Immature natural killer cell (primary cell): ENCODE data around the gene SLK. TPM values are rescaled to one million over a fixed set of nuclear protein-coding genes. Genes with fewer than 3 reads are reported as not detected.

ENCODE experiments used
- DNase-seq, 3 donors: peaks; one replicate each; pipeline ENCODE4 v3.0.0; 2022; ENCODE audit warnings: mixed read lengths in 1 of 3
- H3K27ac Mint-ChIP-seq, 6 donors: one replicate each; pipeline ENCODE4 v1.8.0; 2020; ENCODE audit warnings: mixed read lengths in 6 of 6, mild to moderate bottlenecking in 5 of 6, inconsistent platforms in 4 of 6, moderate library complexity in 3 of 6
- H3K27me3 Mint-ChIP-seq, 3 donors: one replicate each; pipeline ENCODE4 v1.8.0; 2020 to 2021; ENCODE audit warnings: low read depth in 3 of 3, mild to moderate bottlenecking in 3 of 3, mixed read lengths in 3 of 3, moderate library complexity in 3 of 3, inconsistent platforms in 1 of 3
- H3K36me3 Mint-ChIP-seq, 3 donors: one replicate each; pipeline ENCODE4 v1.8.0; 2020; ENCODE audit warnings: mixed read lengths in 3 of 3, inconsistent platforms in 2 of 3, mild to moderate bottlenecking in 2 of 3
- H3K4me1 Mint-ChIP-seq, 2 donors: one replicate each; pipeline ENCODE4 v1.8.0; 2020; ENCODE audit warnings: inconsistent platforms in 2 of 2, mild to moderate bottlenecking in 2 of 2, mixed read lengths in 2 of 2, moderate library complexity in 1 of 2
- H3K4me3 Mint-ChIP-seq, 5 donors: one replicate each; pipeline ENCODE4 v1.8.0; 2020; ENCODE audit warnings: mild to moderate bottlenecking in 5 of 5, mixed read lengths in 5 of 5, inconsistent platforms in 3 of 5, moderate library complexity in 3 of 5
- H3K9me3 Mint-ChIP-seq, 6 donors: one replicate each; pipeline ENCODE4 v1.8.0; 2020; ENCODE audit warnings: mild to moderate bottlenecking in 6 of 6, mixed read lengths in 6 of 6, inconsistent platforms in 4 of 6, moderate library complexity in 3 of 6
- polyA plus RNA-seq, 3 donors: library from polyadenylated mRNA; unstranded; fragments of 300-500 nt; fragmentation: Illumina TruSeq; gene quantifications; one replicate each; pipeline ENCODE4 v1.2.3, GENCODE V29; 2021

SLK gene
- polyA plus RNA-seq, 3 donors from 2014 or later: 4.1 to 8.6 (median 5.0) TPM

- H3K36me3 Mint-ChIP-seq: peaks cover 0 to 3% (median 0%) of the 10 kb centered on the region in 3 donors
- no peaks in the 10 kb centered on the region for H3K9me3 Mint-ChIP-seq
- DNase-seq: no peak
- H3K4me3 Mint-ChIP-seq: no peak overlapping the region
- H3K4me1 Mint-ChIP-seq: no peaks in the 10 kb centered on the region
- peaks cover 0 to 3% (median 2%) of the 10 kb centered on the region in 3 donors for H3K27me3 Mint-ChIP-seq
- no peak overlapping the region for H3K27ac Mint-ChIP-seq
Observed at GRCh38 chr10:103930449-103930848, 36.5 kb upstream of the SLK start.

GRCh38 chr10:103930881-103931280 is 36.1 kb upstream of the SLK start:
- no peaks in the 10 kb centered on the region for H3K9me3 Mint-ChIP-seq
- no peaks in the 10 kb centered on the region for H3K4me1 Mint-ChIP-seq
- peaks cover 0 to 3% (median 2%) of the 10 kb centered on the region in 3 donors for H3K27me3 Mint-ChIP-seq
- no peak for DNase-seq
- H3K36me3 Mint-ChIP-seq: peaks cover 0 to 3% (median 0%) of the 10 kb centered on the region in 3 donors
- H3K4me3 Mint-ChIP-seq: no peak overlapping the region
- H3K27ac Mint-ChIP-seq: no peak overlapping the region

- H3K4me1 Mint-ChIP-seq: no peaks in the 10 kb centered on the region
- no peaks in the 10 kb centered on the region for H3K9me3 Mint-ChIP-seq
- no peak overlapping the region for H3K27ac Mint-ChIP-seq
- no peak overlapping the region for H3K4me3 Mint-ChIP-seq
- H3K36me3 Mint-ChIP-seq: peaks cover 0 to 3% (median 0%) of the 10 kb centered on the region in 3 donors
- H3K27me3 Mint-ChIP-seq: peaks cover 0 to 3% (median 2%) of the 10 kb centered on the region in 3 donors
- no peak for DNase-seq
Observed at GRCh38 chr10:103931603-103932002, 35.3 kb upstream of the SLK start.

- peaks cover 0 to 3% (median 2%) of the 10 kb centered on the region in 3 donors for H3K27me3 Mint-ChIP-seq
- no peaks in the 10 kb centered on the region for H3K4me1 Mint-ChIP-seq
- no peak overlapping the region for H3K4me3 Mint-ChIP-seq
- H3K36me3 Mint-ChIP-seq: peaks cover 0 to 3% (median 0%) of the 10 kb centered on the region in 3 donors
- H3K9me3 Mint-ChIP-seq: peaks cover 0 to 1% (median 0%) of the 10 kb centered on the region in 6 donors
- no peak for DNase-seq
- H3K27ac Mint-ChIP-seq: peak overlapping the region in 1 of 6 donors; percentile 60
Observed at GRCh38 chr10:103932271-103932670, 34.7 kb upstream of the SLK start.

- H3K4me1 Mint-ChIP-seq: no peaks in the 10 kb centered on the region
- DNase-seq: no peak
- H3K36me3 Mint-ChIP-seq: peaks cover 0 to 3% (median 0%) of the 10 kb centered on the region in 3 donors
- H3K9me3 Mint-ChIP-seq: peaks cover 0 to 1% (median 0%) of the 10 kb centered on the region in 6 donors
- peaks cover 0 to 3% (median 0%) of the 10 kb centered on the region in 3 donors for H3K27me3 Mint-ChIP-seq
- H3K4me3 Mint-ChIP-seq: no peak overlapping the region
- no peak overlapping the region for H3K27ac Mint-ChIP-seq
Observed at GRCh38 chr10:103932971-103933370, 34.0 kb upstream of the SLK start.

- peaks cover 0 to 1% (median 0%) of the 10 kb centered on the region in 6 donors for H3K9me3 Mint-ChIP-seq
- peaks cover 0 to 1% (median 0%) of the 10 kb centered on the region in 3 donors for H3K27me3 Mint-ChIP-seq
- peaks cover 0 to 3% (median 0%) of the 10 kb centered on the region in 3 donors for H3K36me3 Mint-ChIP-seq
- no peak overlapping the region for H3K4me3 Mint-ChIP-seq
- H3K4me1 Mint-ChIP-seq: no peaks in the 10 kb centered on the region
- no peak for DNase-seq
- H3K27ac Mint-ChIP-seq: no peak overlapping the region
Observed at GRCh38 chr10:103933557-103934121, 33.3 kb upstream of the SLK start.

- Mint-ChIP-seq H3K4me1 (no peaks in the 10 kb centered on the region), H3K4me3 (no peak overlapping the region), H3K9me3 (peaks cover 0 to 1% (median 0%) of the 10 kb centered on the region in 6 donors), H3K27ac (no peak overlapping the region), H3K27me3 (peaks cover 0 to 1% (median 0%) of the 10 kb centered on the region in 3 donors), H3K36me3 (peaks cover 0 to 3% (median 0%) of the 10 kb centered on the region in 3 donors)
- DNase-seq: no peak
Observed at GRCh38 chr10:103934308-103934707, 32.6 kb upstream of the SLK start.

- H3K27ac Mint-ChIP-seq: no peak overlapping the region
- no peaks in the 10 kb centered on the region for H3K4me1 Mint-ChIP-seq
- no peak for DNase-seq
- peaks cover 0 to 1% (median 0%) of the 10 kb centered on the region in 3 donors for H3K27me3 Mint-ChIP-seq
- H3K9me3 Mint-ChIP-seq: peaks cover 0 to 1% (median 0%) of the 10 kb centered on the region in 6 donors
- peaks cover 0 to 3% (median 0%) of the 10 kb centered on the region in 3 donors for H3K36me3 Mint-ChIP-seq
- no peak overlapping the region for H3K4me3 Mint-ChIP-seq
Observed at GRCh38 chr10:103936022-103936421, 30.9 kb upstream of the SLK start.

- DNase-seq: no peak
- Mint-ChIP-seq H3K4me3 (no peak overlapping the region), H3K9me3 (peaks cover 0 to 1% (median 0%) of the 10 kb centered on the region in 6 donors), H3K36me3 (peaks cover 0 to 3% (median 0%) of the 10 kb centered on the region in 3 donors), H3K27me3 (peaks cover 0 to 3% (median 0%) of the 10 kb centered on the region in 3 donors), H3K4me1 (no peaks in the 10 kb centered on the region), H3K27ac (no peak overlapping the region)
Observed at GRCh38 chr10:103939522-103939921, 27.4 kb upstream of the SLK start.

GRCh38 chr10:103941801-103942200 is 25.1 kb upstream of the SLK start:
- H3K27ac Mint-ChIP-seq: no peak overlapping the region
- H3K9me3 Mint-ChIP-seq: no peaks in the 10 kb centered on the region
- H3K4me3 Mint-ChIP-seq: no peak overlapping the region
- H3K27me3 Mint-ChIP-seq: peaks cover 0 to 3% (median 0%) of the 10 kb centered on the region in 3 donors
- H3K36me3 Mint-ChIP-seq: no peaks in the 10 kb centered on the region
- no peak for DNase-seq
- H3K4me1 Mint-ChIP-seq: no peaks in the 10 kb centered on the region

GRCh38 chr10:103942866-103943265 is 24.1 kb upstream of the SLK start:
- Mint-ChIP-seq H3K36me3 (peaks cover 0 to 2% (median 0%) of the 10 kb centered on the region in 3 donors), H3K27ac (no peak overlapping the region), H3K4me3 (no peak overlapping the region), H3K4me1 (peaks cover 3 to 7% of the 10 kb centered on the region in 2 donors), H3K9me3 (no peaks in the 10 kb centered on the region), H3K27me3 (peaks cover 0 to 3% (median 0%) of the 10 kb centered on the region in 3 donors)
- no peak for DNase-seq

GRCh38 chr10:103947799-103948516 is 19.0 kb upstream of the SLK start:
- Mint-ChIP-seq H3K9me3 (no peaks in the 10 kb centered on the region), H3K4me1 (peaks cover 4 to 9% of the 10 kb centered on the region in 2 donors), H3K27me3 (peaks cover 0 to 3% (median 0%) of the 10 kb centered on the region in 3 donors), H3K4me3 (no peak overlapping the region), H3K27ac (peak overlapping the region in 3 of 6 donors; percentile 41 to 77 (median 50)), H3K36me3 (peaks cover 0 to 4% (median 0%) of the 10 kb centered on the region in 3 donors)
- no peak for DNase-seq

GRCh38 chr10:103949728-103950127 is 17.2 kb upstream of the SLK start:
- no peak overlapping the region for H3K27ac Mint-ChIP-seq
- H3K9me3 Mint-ChIP-seq: no peaks in the 10 kb centered on the region
- peaks cover 0 to 7% (median 3%) of the 10 kb centered on the region in 3 donors for H3K36me3 Mint-ChIP-seq
- DNase-seq: no peak
- peaks cover 4 to 9% of the 10 kb centered on the region in 2 donors for H3K4me1 Mint-ChIP-seq
- H3K4me3 Mint-ChIP-seq: no peak overlapping the region
- H3K27me3 Mint-ChIP-seq: no peaks in the 10 kb centered on the region

GRCh38 chr10:103951183-103951582 is 15.8 kb upstream of the SLK start:
- no peak for DNase-seq
- Mint-ChIP-seq H3K4me1 (peaks cover 4 to 9% of the 10 kb centered on the region in 2 donors), H3K9me3 (no peaks in the 10 kb centered on the region), H3K27me3 (no peaks in the 10 kb centered on the region), H3K4me3 (no peak overlapping the region), H3K36me3 (peaks cover 0 to 11% (median 3%) of the 10 kb centered on the region in 3 donors), H3K27ac (no peak overlapping the region)
